ENCODE results near the gene RXRA.

Gene RXRA

GRCh38 chr9:134329886-134330285, 3.6 kb downstream of the RXRA start:
- Histone ChIP-seq H3K4me1 (ENCODE audit: control insufficient read depth, low read depth, low read length) (peaks cover 7% of the 10 kb centered on the region), H3K27me3 (ENCODE audit: control insufficient read depth, insufficient read depth, low read length) (no peaks in the 10 kb centered on the region), H3K4me3 (ENCODE audit: low read length) (no peak overlapping the region), H3K27ac (ENCODE audit: low read length) (no peak overlapping the region), H3K9me3 (ENCODE audit: control insufficient read depth, low read depth, low read length) (no peaks in the 10 kb centered on the region), H3K36me3 (ENCODE audit: control insufficient read depth, low read depth, low read length) (no peaks in the 10 kb centered on the region), H3K9ac (ENCODE audit: low read length) (no peak overlapping the region)

- Histone ChIP-seq H3K9ac (ENCODE audit: low read length) (no peak overlapping the region), H3K4me3 (ENCODE audit: low read length) (no peak overlapping the region), H3K27ac (ENCODE audit: low read length) (no peak overlapping the region), H3K4me1 (ENCODE audit: control insufficient read depth, low read depth, low read length) (peaks cover 7% of the 10 kb centered on the region), H3K9me3 (ENCODE audit: control insufficient read depth, low read depth, low read length) (no peaks in the 10 kb centered on the region), H3K27me3 (ENCODE audit: control insufficient read depth, insufficient read depth, low read length) (no peaks in the 10 kb centered on the region), H3K36me3 (ENCODE audit: control insufficient read depth, low read depth, low read length) (no peaks in the 10 kb centered on the region)
Observed at GRCh38 chr9:134330590-134330989, 4.3 kb downstream of the RXRA start.

DNA sequence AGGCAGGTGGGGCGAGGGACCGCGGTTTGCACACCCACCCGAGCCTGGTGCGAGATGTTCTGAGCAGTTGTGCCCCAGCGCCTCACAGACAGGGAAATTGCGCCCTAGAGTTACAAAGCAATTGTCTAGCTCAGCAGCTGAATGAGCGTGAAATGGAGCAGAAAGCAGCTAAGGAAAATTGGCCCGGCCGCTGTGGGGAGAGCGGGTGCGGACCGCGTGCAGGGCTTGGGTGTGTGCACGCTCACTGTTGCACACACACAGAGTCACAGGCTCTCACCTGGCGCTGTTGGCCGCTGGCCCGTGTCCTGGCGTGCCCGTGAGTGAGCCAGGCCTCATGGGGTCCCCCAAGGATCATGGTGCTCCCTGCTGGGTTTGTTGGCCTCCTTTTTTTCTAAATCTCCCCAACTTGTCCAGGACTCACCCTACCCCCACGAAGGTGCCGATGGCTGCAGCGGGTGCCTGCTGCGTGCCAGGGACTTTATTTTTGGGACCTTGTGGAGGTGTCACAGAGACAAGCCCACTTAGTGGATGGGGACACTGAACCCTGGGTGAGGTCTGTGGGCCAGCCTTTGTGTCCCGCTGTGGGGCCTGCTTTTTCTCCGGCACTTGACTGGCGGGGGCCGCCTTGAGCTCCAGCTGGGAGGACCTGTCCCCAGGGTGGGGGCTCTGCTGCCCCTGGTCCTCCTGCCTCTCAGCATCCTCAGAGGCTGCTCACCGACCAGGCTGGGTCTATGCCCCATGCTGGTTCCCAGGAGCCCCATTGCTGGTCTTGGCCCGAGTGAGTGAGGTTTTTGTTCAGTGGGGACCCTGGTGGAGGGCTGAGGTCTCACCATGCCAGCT, 5.2 kb downstream of the RXRA start:
- Histone ChIP-seq H3K27ac (ENCODE audit: low read length) (no peak overlapping the region), H3K9ac (ENCODE audit: low read length) (no peak overlapping the region), H3K4me1 (ENCODE audit: control insufficient read depth, low read depth, low read length) (peaks cover 7% of the 10 kb centered on the region), H3K27me3 (ENCODE audit: control insufficient read depth, insufficient read depth, low read length) (no peaks in the 10 kb centered on the region), H3K36me3 (ENCODE audit: control insufficient read depth, low read depth, low read length) (no peaks in the 10 kb centered on the region), H3K9me3 (ENCODE audit: control insufficient read depth, low read depth, low read length) (no peaks in the 10 kb centered on the region), H3K4me3 (ENCODE audit: low read length) (no peak overlapping the region)

DNA sequence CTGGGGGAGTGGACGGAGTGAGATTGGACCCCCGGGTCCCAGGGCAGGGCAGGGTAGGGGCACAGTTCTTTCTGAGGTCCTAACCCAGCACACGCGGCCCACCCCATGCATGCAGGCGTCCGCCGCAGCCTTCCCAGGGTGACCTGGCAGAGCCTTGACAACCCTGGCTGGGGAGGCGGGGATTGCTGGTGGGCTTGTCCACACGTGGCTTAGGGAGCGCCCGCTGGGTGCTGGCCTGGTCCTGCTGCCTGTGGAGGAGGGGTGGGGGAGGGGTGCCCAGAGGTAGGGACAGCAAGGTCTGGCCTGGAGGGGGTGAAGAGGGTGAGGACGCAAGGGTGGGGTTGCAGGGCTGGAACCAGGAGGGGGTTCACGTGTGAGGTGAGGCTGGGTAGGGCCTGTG, 6.0 kb downstream of the RXRA start:
- no peak overlapping the region for H3K4me3 ChIP-seq (ENCODE audit: low read length)
- no peak overlapping the region for H3K9ac ChIP-seq (ENCODE audit: low read length)
- no peak overlapping the region for H3K27ac ChIP-seq (ENCODE audit: low read length)
- H3K9me3 ChIP-seq (ENCODE audit: control insufficient read depth, low read depth, low read length): no peaks in the 10 kb centered on the region
- peaks cover 7% of the 10 kb centered on the region for H3K4me1 ChIP-seq (ENCODE audit: control insufficient read depth, low read depth, low read length)
- H3K36me3 ChIP-seq (ENCODE audit: control insufficient read depth, low read depth, low read length): no peaks in the 10 kb centered on the region
- H3K27me3 ChIP-seq (ENCODE audit: control insufficient read depth, insufficient read depth, low read length): no peaks in the 10 kb centered on the region

- Histone ChIP-seq H3K9ac (ENCODE audit: low read length) (no peak overlapping the region), H3K36me3 (ENCODE audit: control insufficient read depth, low read depth, low read length) (no peaks in the 10 kb centered on the region), H3K4me1 (ENCODE audit: control insufficient read depth, low read depth, low read length) (peaks cover 3% of the 10 kb centered on the region), H3K9me3 (ENCODE audit: control insufficient read depth, low read depth, low read length) (no peaks in the 10 kb centered on the region), H3K4me3 (ENCODE audit: low read length) (no peak overlapping the region), H3K27ac (ENCODE audit: low read length) (no peak overlapping the region), H3K27me3 (ENCODE audit: control insufficient read depth, insufficient read depth, low read length) (no peaks in the 10 kb centered on the region)
Observed at GRCh38 chr9:134332841-134333233, 6.6 kb downstream of the RXRA start.

- H3K4me1 ChIP-seq (ENCODE audit: control insufficient read depth, low read depth, low read length): no peaks in the 10 kb centered on the region
- H3K36me3 ChIP-seq (ENCODE audit: control insufficient read depth, low read depth, low read length): no peaks in the 10 kb centered on the region
- no peak overlapping the region for H3K4me3 ChIP-seq (ENCODE audit: low read length)
- H3K27ac ChIP-seq (ENCODE audit: low read length): no peak overlapping the region
- H3K9ac ChIP-seq (ENCODE audit: low read length): no peak overlapping the region
- no peaks in the 10 kb centered on the region for H3K27me3 ChIP-seq (ENCODE audit: control insufficient read depth, insufficient read depth, low read length)
- no peaks in the 10 kb centered on the region for H3K9me3 ChIP-seq (ENCODE audit: control insufficient read depth, low read depth, low read length)
Observed at GRCh38 chr9:134333234-134333873, 7.1 kb downstream of the RXRA start.

DNA sequence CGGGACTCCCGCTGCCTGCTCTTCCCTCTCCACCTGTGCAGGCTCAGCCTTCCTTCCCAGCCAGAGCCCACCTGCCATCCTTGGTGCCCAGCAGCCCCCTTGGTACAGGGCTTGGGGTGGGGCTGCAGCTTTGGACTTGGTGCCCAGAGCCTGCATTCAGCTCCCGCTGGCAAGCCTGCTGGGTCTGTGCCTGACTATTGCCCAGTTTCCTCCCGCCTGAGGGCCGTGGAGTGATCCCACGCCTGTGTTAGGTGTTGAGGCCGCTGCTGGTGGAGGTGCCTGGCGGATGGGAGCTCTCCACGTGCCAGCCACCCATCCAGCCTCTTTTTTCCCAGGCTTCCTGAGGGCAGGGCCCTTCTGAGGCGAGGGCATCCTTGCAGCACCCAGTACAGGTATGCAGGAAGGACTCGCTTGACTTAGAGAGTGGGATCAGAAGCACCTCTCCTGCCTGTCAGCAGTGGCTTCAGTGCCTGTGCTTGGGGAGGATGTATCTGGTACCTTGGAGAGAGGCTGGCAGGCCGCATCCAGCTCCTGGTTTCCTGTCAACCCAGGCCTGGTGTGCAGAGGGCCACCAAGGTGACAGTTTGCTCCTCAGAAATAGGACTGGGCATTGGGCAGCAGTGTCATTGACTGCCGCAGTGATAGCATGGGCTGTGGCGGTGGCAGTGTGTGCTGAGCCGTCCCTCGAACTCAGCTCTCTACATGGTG, 7.8 kb downstream of the RXRA start:
- Histone ChIP-seq H3K9me3 (ENCODE audit: control insufficient read depth, low read depth, low read length) (no peaks in the 10 kb centered on the region), H3K4me3 (ENCODE audit: low read length) (no peak overlapping the region), H3K27me3 (ENCODE audit: control insufficient read depth, insufficient read depth, low read length) (no peaks in the 10 kb centered on the region), H3K27ac (ENCODE audit: low read length) (no peak overlapping the region), H3K36me3 (ENCODE audit: control insufficient read depth, low read depth, low read length) (no peaks in the 10 kb centered on the region), H3K9ac (ENCODE audit: low read length) (no peak overlapping the region), H3K4me1 (ENCODE audit: control insufficient read depth, low read depth, low read length) (no peaks in the 10 kb centered on the region)

- no peaks in the 10 kb centered on the region for H3K36me3 ChIP-seq (ENCODE audit: control insufficient read depth, low read depth, low read length)
- H3K4me1 ChIP-seq (ENCODE audit: control insufficient read depth, low read depth, low read length): no peaks in the 10 kb centered on the region
- no peaks in the 10 kb centered on the region for H3K9me3 ChIP-seq (ENCODE audit: control insufficient read depth, low read depth, low read length)
- H3K4me3 ChIP-seq (ENCODE audit: low read length): no peak overlapping the region
- no peaks in the 10 kb centered on the region for H3K27me3 ChIP-seq (ENCODE audit: control insufficient read depth, insufficient read depth, low read length)
- H3K27ac ChIP-seq (ENCODE audit: low read length): no peak overlapping the region
- no peak overlapping the region for H3K9ac ChIP-seq (ENCODE audit: low read length)
Observed at GRCh38 chr9:134335061-134335460, 8.8 kb downstream of the RXRA start.

GRCh38 chr9:134335486-134336220, 9.4 kb downstream of the RXRA start:
- no peak overlapping the region for H3K9ac ChIP-seq (ENCODE audit: low read length)
- H3K27ac ChIP-seq (ENCODE audit: low read length): no peak overlapping the region
- H3K9me3 ChIP-seq (ENCODE audit: control insufficient read depth, low read depth, low read length): no peaks in the 10 kb centered on the region
- H3K4me1 ChIP-seq (ENCODE audit: control insufficient read depth, low read depth, low read length): no peaks in the 10 kb centered on the region
- no peak overlapping the region for H3K4me3 ChIP-seq (ENCODE audit: low read length)
- H3K27me3 ChIP-seq (ENCODE audit: control insufficient read depth, insufficient read depth, low read length): no peaks in the 10 kb centered on the region
- H3K36me3 ChIP-seq (ENCODE audit: control insufficient read depth, low read depth, low read length): no peaks in the 10 kb centered on the region

DNA sequence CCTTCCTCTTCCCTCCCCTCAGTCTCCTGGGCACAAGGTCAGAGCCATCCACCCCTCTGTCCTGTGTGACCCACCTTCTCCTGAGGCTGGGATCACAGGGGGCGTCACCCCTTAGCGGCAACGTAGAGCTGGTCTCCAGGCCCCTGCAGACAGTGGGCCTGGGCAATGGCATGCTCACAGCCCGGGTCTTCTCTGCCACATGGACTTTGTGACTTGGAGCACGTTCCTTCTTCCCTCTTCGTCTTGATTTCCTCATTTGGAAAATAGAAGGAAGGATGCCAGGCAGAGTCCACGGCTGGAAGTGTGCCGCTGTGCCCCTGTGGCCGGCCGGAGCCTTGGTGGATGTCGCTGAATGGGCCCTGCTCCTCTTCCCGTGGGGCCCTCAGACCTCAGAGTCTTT, 10.0 kb downstream of the RXRA start:
- no peak overlapping the region for H3K9ac ChIP-seq (ENCODE audit: low read length)
- H3K9me3 ChIP-seq (ENCODE audit: control insufficient read depth, low read depth, low read length): no peaks in the 10 kb centered on the region
- no peaks in the 10 kb centered on the region for H3K4me1 ChIP-seq (ENCODE audit: control insufficient read depth, low read depth, low read length)
- no peak overlapping the region for H3K27ac ChIP-seq (ENCODE audit: low read length)
- H3K27me3 ChIP-seq (ENCODE audit: control insufficient read depth, insufficient read depth, low read length): no peaks in the 10 kb centered on the region
- H3K36me3 ChIP-seq (ENCODE audit: control insufficient read depth, low read depth, low read length): no peaks in the 10 kb centered on the region
- no peak overlapping the region for H3K4me3 ChIP-seq (ENCODE audit: low read length)

DNA sequence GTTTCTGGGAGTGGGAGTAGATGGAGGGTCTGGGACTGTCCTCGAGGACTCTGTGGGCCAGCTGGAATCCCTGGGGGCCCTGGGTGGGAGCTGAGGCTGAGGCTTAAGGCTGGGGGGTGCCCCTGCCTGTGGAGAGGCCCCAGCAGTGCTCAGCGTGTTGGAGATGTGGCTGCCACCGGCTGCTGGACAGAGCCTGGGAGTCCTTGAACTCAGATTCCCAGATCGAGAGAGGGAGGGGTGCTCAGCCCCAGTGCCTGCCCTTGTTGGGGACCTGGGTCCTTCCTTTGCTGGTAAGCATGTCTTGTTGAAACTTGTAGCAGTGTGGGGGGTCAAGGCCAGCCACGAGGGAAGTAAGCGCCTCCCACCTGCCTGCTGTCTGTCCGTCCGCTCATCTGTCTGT, 10.7 kb downstream of the RXRA start:
- Histone ChIP-seq H3K27ac (ENCODE audit: low read length) (no peak overlapping the region), H3K4me3 (ENCODE audit: low read length) (no peak overlapping the region), H3K9me3 (ENCODE audit: control insufficient read depth, low read depth, low read length) (no peaks in the 10 kb centered on the region), H3K4me1 (ENCODE audit: control insufficient read depth, low read depth, low read length) (no peaks in the 10 kb centered on the region), H3K36me3 (ENCODE audit: control insufficient read depth, low read depth, low read length) (no peaks in the 10 kb centered on the region), H3K27me3 (ENCODE audit: control insufficient read depth, insufficient read depth, low read length) (no peaks in the 10 kb centered on the region), H3K9ac (ENCODE audit: low read length) (no peak overlapping the region)

Data from iPS-18a (cell line).